GM19468 (cell line): ENCODE data around the gene LRRC26.
"Not testable (repeated sequence)": the region's sequence is repeated elsewhere in the genome, so short reads cannot be mapped to it uniquely, and the experiment has no call there.

Source experiments
- ATAC-seq: cut with Tn5 transposase; IDR thresholded peaks from one replicate; pipeline ENCODE4 v1.9.1; 2021; ENCODE audit warnings: mild to moderate bottlenecking, moderate library complexity, moderate number of reproducible peaks; ENCODE audit not compliant: unreplicated experiment; ENCODE audit errors: extremely low read depth

Gene LRRC26

GRCh38 chr9:137123952-137124462 lies 45.8 kb downstream of the LRRC26 start:
- not testable (repeated sequence) for ATAC-seq

GRCh38 chr9:137123468-137123837 lies 46.4 kb downstream of the LRRC26 start:
- peak; percentile 21 for ATAC-seq

DNA sequence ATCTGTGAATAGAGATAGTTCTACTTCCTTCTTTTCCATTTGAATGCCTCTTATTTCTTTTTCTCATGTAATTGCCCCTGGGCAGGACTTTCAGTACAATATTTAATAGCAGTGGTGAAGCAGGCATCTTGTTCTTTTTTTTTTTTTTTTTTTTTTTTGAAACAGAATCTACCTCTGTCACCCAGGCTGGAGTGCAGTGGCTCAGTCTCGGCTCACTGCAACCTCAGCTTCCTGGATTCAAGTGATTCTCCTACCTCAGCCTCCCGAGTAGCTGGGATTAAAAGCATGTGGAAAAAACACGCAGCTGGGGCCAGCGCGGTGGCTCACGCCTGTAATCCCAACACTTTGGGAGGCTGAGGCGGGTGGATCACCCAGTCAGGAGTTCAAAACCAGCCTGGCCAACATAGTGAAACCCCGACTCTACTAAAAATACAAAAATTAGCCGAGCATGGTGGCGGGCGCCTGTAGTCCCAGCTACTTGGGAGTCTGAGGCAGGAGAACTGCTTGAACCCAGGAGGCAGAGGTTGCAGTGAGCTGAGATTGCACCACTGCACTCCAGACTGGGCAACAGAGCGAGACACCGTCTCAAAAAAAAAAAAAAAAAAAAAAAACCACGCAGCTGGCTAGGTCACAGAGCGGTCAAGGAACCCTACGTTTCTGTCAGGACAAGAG lies 46.9 kb downstream of the LRRC26 start:
- ATAC-seq: not testable (repeated sequence)

DNA sequence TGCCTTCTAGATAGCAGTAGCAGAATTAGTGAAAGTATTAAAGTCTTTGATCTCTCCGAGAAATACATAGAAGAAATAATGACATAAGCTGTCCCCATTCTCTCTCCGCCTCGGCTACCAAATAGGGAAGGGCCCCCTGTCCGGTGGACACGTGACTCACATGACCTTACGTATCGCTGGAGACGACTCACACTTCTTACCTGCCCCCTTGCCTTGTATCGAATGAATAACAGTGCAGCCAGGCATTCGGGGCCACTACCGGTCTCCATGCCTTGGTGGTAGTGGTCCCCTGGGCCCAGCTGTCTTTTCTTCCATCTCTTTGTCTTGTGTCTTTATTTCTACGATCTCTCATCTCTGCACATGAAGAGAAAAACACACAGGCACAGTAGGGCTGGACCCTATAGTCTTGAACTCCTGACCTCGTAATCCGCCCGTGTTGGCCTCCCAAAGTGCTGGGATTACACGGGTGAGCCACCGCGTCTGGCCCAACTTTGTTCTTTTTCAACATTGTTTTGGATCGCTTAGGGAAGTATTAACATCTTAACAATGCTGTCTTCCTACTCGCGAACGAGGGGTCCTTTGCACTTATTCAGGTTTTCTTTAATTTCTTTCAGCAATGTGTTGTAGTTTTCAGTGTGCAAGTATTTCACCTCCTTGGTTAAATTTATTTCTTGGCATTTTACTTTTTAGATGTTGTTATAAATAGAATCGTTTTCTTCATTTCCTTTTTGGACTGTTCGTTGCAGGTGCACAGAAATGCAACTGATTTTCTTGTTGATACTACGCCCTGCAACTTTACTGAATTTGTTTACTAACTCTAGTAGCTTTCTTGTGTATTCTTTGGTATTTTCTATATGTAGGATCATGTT lies 47.7 kb downstream of the LRRC26 start:
- ATAC-seq: not testable (repeated sequence)
